T-helper 1 cell treated with Interleukin-12 subunit alpha and Interleukin-12 subunit beta and Interleukin-4 antibody, amounts not matched to agents 30 μg/mL and 1 μg/mL, for 36 hours (primary cell): ENCODE data around the gene WDR12.
"Not testable (repeated sequence)": the region's sequence is repeated elsewhere in the genome, so short reads cannot be mapped to it uniquely, and the experiment has no call there.

Source experiments
- H3K27ac Mint-ChIP-seq: one replicate; pipeline ENCODE4 v1.8.0; 2021; ENCODE audit warnings: mild to moderate bottlenecking, mixed read lengths
- H3K27me3 Mint-ChIP-seq: one replicate; pipeline ENCODE4 v1.8.0; 2021; ENCODE audit warnings: low read depth, mixed read lengths
- H3K36me3 Mint-ChIP-seq: one replicate; pipeline ENCODE4 v1.8.0; 2021; ENCODE audit warnings: low read depth, mixed read lengths
- H3K4me1 Mint-ChIP-seq: one replicate; pipeline ENCODE4 v1.8.0; 2021; ENCODE audit warnings: low read depth, mixed read lengths
- H3K4me3 Mint-ChIP-seq: one replicate; pipeline ENCODE4 v1.8.0; 2021; ENCODE audit warnings: mild to moderate bottlenecking, moderate library complexity, mixed read lengths
- H3K9me3 Mint-ChIP-seq: one replicate; pipeline ENCODE4 v1.8.0; 2021; ENCODE audit warnings: mixed read lengths

The WDR12 gene

GRCh38 chr2:202911512-202912341, at the start of gene WDR12, which contains the start of gene CARF:
TSS of gene WDR12 (minus strand) at chr2:202911673. CDS start at chr2:202911476, 197 bp downstream.
TSS of gene CARF (plus strand) at chr2:202912275. CDS start at chr2:202941903, 29,628 bp downstream.
- H3K9me3 Mint-ChIP-seq: no peaks in the 10 kb centered on the region
- peak within 1 kb of the TSS; percentile 98 for H3K4me3 Mint-ChIP-seq
- H3K27me3 Mint-ChIP-seq: no peaks in the 10 kb centered on the region
- H3K36me3 Mint-ChIP-seq: peaks cover 5% of the 10 kb centered on the region
- H3K27ac Mint-ChIP-seq: peak within 1 kb of the TSS; percentile 98
- H3K4me1 Mint-ChIP-seq: peaks cover 16% of the 10 kb centered on the region

GRCh38 chr2:202960524-202960923, 49.1 kb upstream of the WDR12 start:
- H3K27ac Mint-ChIP-seq: no peak overlapping the region
- H3K9me3 Mint-ChIP-seq: no peaks in the 10 kb centered on the region
- peaks cover 3% of the 10 kb centered on the region for H3K36me3 Mint-ChIP-seq
- peaks cover 2% of the 10 kb centered on the region for H3K4me1 Mint-ChIP-seq
- H3K4me3 Mint-ChIP-seq: no peak overlapping the region
- no peaks in the 10 kb centered on the region for H3K27me3 Mint-ChIP-seq

GRCh38 chr2:202950592-202950991, 39.1 kb upstream of the WDR12 start:
- Mint-ChIP-seq H3K4me3 (no peak overlapping the region), H3K27ac (no peak overlapping the region), H3K9me3 (peaks cover 16% of the 10 kb centered on the region), H3K4me1 (peaks cover 2% of the 10 kb centered on the region), H3K36me3 (peaks cover 5% of the 10 kb centered on the region), H3K27me3 (no peaks in the 10 kb centered on the region)

- peaks cover 19% of the 10 kb centered on the region for H3K9me3 Mint-ChIP-seq
- not testable (repeated sequence) for H3K4me3 Mint-ChIP-seq, H3K4me1 Mint-ChIP-seq, H3K36me3 Mint-ChIP-seq, H3K27me3 Mint-ChIP-seq, H3K27ac Mint-ChIP-seq
Measured at GRCh38 chr2:202949333-202949732, 37.9 kb upstream of the WDR12 start.

GRCh38 chr2:202945497-202945896, 34.0 kb upstream of the WDR12 start:
- H3K9me3 Mint-ChIP-seq: peaks cover 19% of the 10 kb centered on the region
- H3K36me3 Mint-ChIP-seq: peaks cover 6% of the 10 kb centered on the region
- H3K27ac Mint-ChIP-seq: no peak overlapping the region
- H3K4me3 Mint-ChIP-seq: no peak overlapping the region
- H3K4me1 Mint-ChIP-seq: no peaks in the 10 kb centered on the region
- no peaks in the 10 kb centered on the region for H3K27me3 Mint-ChIP-seq

GRCh38 chr2:202944816-202945215, 33.3 kb upstream of the WDR12 start:
- Mint-ChIP-seq H3K4me3 (no peak overlapping the region), H3K27ac (no peak overlapping the region), H3K36me3 (peaks cover 7% of the 10 kb centered on the region)

GRCh38 chr2:202944408-202944807, 32.9 kb upstream of the WDR12 start:
- peaks cover 7% of the 10 kb centered on the region for H3K36me3 Mint-ChIP-seq
- no peak overlapping the region for H3K27ac Mint-ChIP-seq
- H3K4me1 Mint-ChIP-seq: no peaks in the 10 kb centered on the region
- no peaks in the 10 kb centered on the region for H3K27me3 Mint-ChIP-seq
- no peak overlapping the region for H3K4me3 Mint-ChIP-seq
- peaks cover 19% of the 10 kb centered on the region for H3K9me3 Mint-ChIP-seq

More at GRCh38 chr2:202944816-202945215, 33.3 kb upstream of the WDR12 start:
- Mint-ChIP-seq H3K27me3 (no peaks in the 10 kb centered on the region), H3K9me3 (peaks cover 19% of the 10 kb centered on the region), H3K4me1 (no peaks in the 10 kb centered on the region)

GRCh38 chr2:202941771-202942170, 30.3 kb upstream of the WDR12 start:
- Mint-ChIP-seq H3K9me3 (peaks cover 7% of the 10 kb centered on the region), H3K4me1 (no peaks in the 10 kb centered on the region), H3K4me3 (no peak overlapping the region), H3K27me3 (no peaks in the 10 kb centered on the region), H3K36me3 (peaks cover 7% of the 10 kb centered on the region), H3K27ac (no peak overlapping the region)

GRCh38 chr2:202938960-202939359, 27.5 kb upstream of the WDR12 start:
- Mint-ChIP-seq H3K4me1 (no peaks in the 10 kb centered on the region), H3K27ac (no peak overlapping the region), H3K36me3 (peaks cover 1% of the 10 kb centered on the region), H3K9me3 (no peaks in the 10 kb centered on the region), H3K4me3 (no peak overlapping the region), H3K27me3 (no peaks in the 10 kb centered on the region)

GRCh38 chr2:202934456-202934855, 23.0 kb upstream of the WDR12 start:
- no peak overlapping the region for H3K27ac Mint-ChIP-seq
- no peaks in the 10 kb centered on the region for H3K27me3 Mint-ChIP-seq
- H3K4me3 Mint-ChIP-seq: no peak overlapping the region
- H3K4me1 Mint-ChIP-seq: no peaks in the 10 kb centered on the region
- peaks cover 6% of the 10 kb centered on the region for H3K36me3 Mint-ChIP-seq
- no peaks in the 10 kb centered on the region for H3K9me3 Mint-ChIP-seq

GRCh38 chr2:202933958-202934357, 22.5 kb upstream of the WDR12 start:
- no peaks in the 10 kb centered on the region for H3K27me3 Mint-ChIP-seq
- H3K27ac Mint-ChIP-seq: no peak overlapping the region
- no peak overlapping the region for H3K4me3 Mint-ChIP-seq
- no peaks in the 10 kb centered on the region for H3K4me1 Mint-ChIP-seq
- peaks cover 6% of the 10 kb centered on the region for H3K36me3 Mint-ChIP-seq
- H3K9me3 Mint-ChIP-seq: no peaks in the 10 kb centered on the region

GRCh38 chr2:202933139-202933510, 21.7 kb upstream of the WDR12 start:
- H3K9me3 Mint-ChIP-seq: no peaks in the 10 kb centered on the region
- H3K4me3 Mint-ChIP-seq: no peak overlapping the region
- H3K36me3 Mint-ChIP-seq: peaks cover 6% of the 10 kb centered on the region
- H3K27ac Mint-ChIP-seq: no peak overlapping the region
- no peaks in the 10 kb centered on the region for H3K4me1 Mint-ChIP-seq
- no peaks in the 10 kb centered on the region for H3K27me3 Mint-ChIP-seq

GRCh38 chr2:202932425-202933138, 21.1 kb upstream of the WDR12 start:
- Mint-ChIP-seq H3K9me3 (no peaks in the 10 kb centered on the region), H3K27me3 (no peaks in the 10 kb centered on the region), H3K4me1 (no peaks in the 10 kb centered on the region), H3K4me3 (no peak overlapping the region), H3K36me3 (peaks cover 6% of the 10 kb centered on the region), H3K27ac (no peak overlapping the region)

- Mint-ChIP-seq H3K27ac (no peak overlapping the region), H3K4me1 (peaks cover 2% of the 10 kb centered on the region), H3K27me3 (no peaks in the 10 kb centered on the region), H3K36me3 (peaks cover 1% of the 10 kb centered on the region), H3K4me3 (no peak overlapping the region), H3K9me3 (no peaks in the 10 kb centered on the region)
Measured at GRCh38 chr2:202918860-202919259, 7.4 kb upstream of the WDR12 start.
